B cell (primary cell): ENCODE measurements around the gene KIF23. TPM values are rescaled to one million over a fixed set of nuclear protein-coding genes. Genes with fewer than 3 reads are reported as not detected.

ENCODE experiments used
- ATAC-seq: fragments of 200-7000 bp; cut with Tn5 transposase; one replicate; pipeline ENCODE4 v1.10.0; 2021; ENCODE audit warnings: low read depth, mild to moderate bottlenecking, moderate number of reproducible peaks, moderate library complexity
- CTCF ChIA-PET: fragments of 350-600 bp; sonication (Branson Sonifier 250); formaldehyde crosslinking; loops from one replicate; lab custom pipeline; 2021; ENCODE audit warnings: antibody characterized with exemption, inconsistent platforms; lab: Charles Lee
- POLR2A ChIA-PET: fragments of 350-600 bp; sonication (Branson Sonifier 250); formaldehyde crosslinking; loops from one replicate; lab custom pipeline; 2021; ENCODE audit warnings: antibody characterized with exemption; lab: Charles Lee
- DNase-seq: peaks from one replicate; pipeline ENCODE4 v3.0.0; 2013
- H2AFZ ChIP-seq: 2 replicates; pipeline ENCODE4 v1.6.1; 2012; ENCODE audit warnings: mild to moderate bottlenecking, low read depth, low read length; ENCODE audit not compliant: insufficient read depth, poor library complexity, severe bottlenecking
- H3K27ac ChIP-seq, 2 donors: 1 replicate in 1 of 2; 2 replicates in 1 of 2; pipeline ENCODE4 v1.5.1; 2012 to 2013; ENCODE audit warnings: low read length in 2 of 2, mild to moderate bottlenecking in 2 of 2, moderate library complexity in 1 of 2
- H3K27me3 ChIP-seq, 4 experiments: fragments of 200-600 bp in 1 of 4; sonication (generic) in 1 of 4; replicated peaks in 1 of 4; 1 replicate in 2 of 4; 2 replicates in 2 of 4; pipeline versions ENCODE4 v1.6.1 to v1.7.0; 2013 to 2016; ENCODE audit warnings: low read length in 3 of 4, mild to moderate bottlenecking in 2 of 4, mixed read lengths in 1 of 4, moderate library complexity in 1 of 4; ENCODE audit not compliant: insufficient read depth in 4 of 4, control insufficient read depth in 3 of 4; ENCODE audit errors: control extremely low read depth in 1 of 4
- H3K36me3 ChIP-seq, 2 experiments: replicated peaks in 1 of 2; 1 replicate in 1 of 2; 2 replicates in 1 of 2; pipeline versions ENCODE4 v1.6.1 to v1.7.1; 2013; ENCODE audit warnings: low read length in 1 of 2; ENCODE audit not compliant: insufficient read depth in 2 of 2, control insufficient read depth in 1 of 2; ENCODE audit errors: control extremely low read depth in 1 of 2, extremely low read depth in 1 of 2
- H3K4me1 ChIP-seq, 2 donors: fragments of 200-600 bp in 1 of 2; sonication (generic) in 1 of 2; 1 replicate in 1 of 2; 2 replicates in 1 of 2; pipeline versions ENCODE4 v1.5.1 to v1.6.1; 2013 to 2017; ENCODE audit warnings: low read length in 2 of 2; ENCODE audit not compliant: control insufficient read depth in 2 of 2, insufficient read depth in 2 of 2
- H3K4me2 ChIP-seq: replicated peaks from 2 replicates; pipeline ENCODE3; 2012; ENCODE audit warnings: mild to moderate bottlenecking, low read depth, low read length; ENCODE audit not compliant: poor library complexity, severe bottlenecking
- H3K4me3 ChIP-seq, 5 experiments: fragments of 200-600 bp in 1 of 5; sonication (generic) in 1 of 5; 1 replicate in 3 of 5; 2 replicates in 2 of 5; pipeline versions ENCODE4 v1.5.1 to v1.7.0; 2011 to 2016; ENCODE audit warnings: low read length in 4 of 5, mild to moderate bottlenecking in 4 of 5, low read depth in 2 of 5, control low read depth in 1 of 5, moderate library complexity in 1 of 5; ENCODE audit not compliant: insufficient read depth in 1 of 5; ENCODE audit errors: control extremely low read depth in 1 of 5, extremely low read depth in 1 of 5
- H3K79me2 ChIP-seq: fragments of 200-600 bp; sonication (generic); one replicate; pipeline ENCODE4 v1.6.0; 2016; ENCODE audit warnings: low read length; ENCODE audit not compliant: control insufficient read depth, insufficient read depth
- H3K9ac ChIP-seq: fragments of 200-600 bp; sonication (generic); 2 replicates; pipeline ENCODE4 v1.6.1; 2017; ENCODE audit warnings: mild to moderate bottlenecking, low read length, moderate library complexity
- H3K9me3 ChIP-seq, 3 donors: one replicate each; pipeline versions ENCODE4 v1.6.1 to v1.7.1; 2013; ENCODE audit warnings: low read length in 2 of 3; ENCODE audit not compliant: control insufficient read depth in 2 of 3, insufficient read depth in 1 of 3; ENCODE audit errors: control extremely low read depth in 1 of 3
- H4K20me1 ChIP-seq: 2 replicates; pipeline ENCODE4 v1.6.0; 2012; ENCODE audit warnings: mild to moderate bottlenecking, low read length; ENCODE audit not compliant: insufficient read depth, control insufficient read depth, poor library complexity, severe bottlenecking
- H3K27ac Mint-ChIP-seq: one replicate; pipeline ENCODE4 v1.8.0; 2021; ENCODE audit warnings: mixed read lengths
- H3K27me3 Mint-ChIP-seq: one replicate; pipeline ENCODE4 v1.8.0; 2021; ENCODE audit warnings: mixed read lengths
- H3K4me1 Mint-ChIP-seq: one replicate; pipeline ENCODE4 v1.8.0; 2021; ENCODE audit warnings: mixed read lengths
- H3K4me3 Mint-ChIP-seq: one replicate; pipeline ENCODE4 v1.8.0; 2021; ENCODE audit warnings: mixed read lengths
- H3K9me3 Mint-ChIP-seq: one replicate; pipeline ENCODE4 v1.8.0; 2022; ENCODE audit warnings: mixed read lengths; ENCODE audit not compliant: insufficient read depth
- EZH2 ChIP-seq: IDR thresholded peaks from 2 replicates; pipeline ENCODE4 v1.6.1; 2012; ENCODE audit warnings: borderline replicate concordance, low read depth, mild to moderate bottlenecking, moderate library complexity, low read length; ENCODE audit not compliant: insufficient read depth, poor library complexity, severe bottlenecking
- WGBS: methylation state at CpG from one replicate; pipeline ENCODE4 v1.1.5; 2013; ENCODE audit warnings: missing lambda C conversion rate; ENCODE audit not compliant: insufficient coverage; 5-methylcytosine and 5-hydroxymethylcytosine counted together
- intact Hi-C: fragments of 100-400 bp; cut with micrococcal nuclease; formaldehyde crosslinking; loops from one replicate; pipeline ENCODE4 v1.10.0; 2022
- polyA plus RNA-seq: library from polyadenylated mRNA; depleted of rRNA; stranded (reverse); fragments of >200 nt; gene quantifications from 2 replicates; pipeline ENCODE4 v1.2.3, GENCODE V29; 2012
- total RNA-seq, 2 donors: library from RNA; stranded (reverse); fragments of 120-200 nt in 1 of 2; gene quantifications; 1 replicate in 1 of 2; 2 replicates in 1 of 2; pipeline versions ENCODE4 v1.2.3 to v1.2.4, GENCODE V29; 2013 to 2022
- TF ChIP-seq, protein P1 (sequence below): fragments of 200-600 bp; IDR thresholded peaks from one replicate; pipeline ENCODE4 v1.8.0; 2022; ENCODE audit warnings: antibody characterized with exemption, mild to moderate bottlenecking

KIF23 gene
- total and polyA plus RNA-seq, 2 donors (not counting 1 experiment from before 2014, with no cell fraction given) = 0.30 to 0.34 TPM

DNA sequence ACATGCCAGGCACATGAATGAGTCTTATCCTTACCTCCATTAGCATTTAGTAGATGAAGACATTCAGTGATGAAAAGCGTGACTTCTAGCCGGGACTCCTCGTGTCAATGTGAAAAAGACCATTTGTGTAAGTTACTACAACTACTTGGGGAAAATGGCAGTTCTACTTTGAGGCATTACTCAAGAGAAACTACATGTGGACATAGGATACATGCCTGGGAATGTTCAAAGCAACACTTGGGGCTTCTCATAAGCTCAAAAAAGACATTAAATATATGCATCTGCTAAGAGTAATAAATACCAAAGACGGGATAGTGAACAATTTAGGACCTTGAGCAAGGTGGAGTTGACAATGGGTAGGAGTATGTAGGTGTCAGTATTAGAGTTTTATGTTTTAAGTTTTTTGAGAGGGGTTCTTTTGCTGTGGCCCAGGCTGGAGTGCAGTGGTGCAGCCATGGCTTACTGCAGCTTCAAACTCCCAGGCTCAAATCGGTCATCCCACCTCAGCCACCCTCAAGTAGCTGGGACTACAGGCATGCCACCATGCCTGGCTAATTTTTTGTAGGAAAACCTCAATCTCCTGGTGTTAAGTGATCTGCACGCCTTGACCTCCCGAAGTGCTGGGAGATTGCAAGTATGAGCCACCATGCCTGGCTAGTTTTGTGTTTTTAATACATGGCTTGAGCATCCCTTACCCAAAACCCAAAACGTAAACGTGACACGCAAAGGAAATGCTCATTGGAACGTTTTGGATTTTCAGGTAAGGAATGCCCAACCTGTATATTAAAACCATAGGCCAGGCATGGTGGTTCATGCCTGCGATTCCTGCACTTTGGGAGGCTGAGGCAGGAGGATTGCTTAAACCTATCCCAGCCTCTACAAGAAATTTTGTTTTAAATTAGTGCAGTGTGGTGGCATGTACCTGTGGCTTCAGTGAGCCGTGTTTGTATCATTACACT is 42.3 kb downstream of the KIF23 start:
- Histone ChIP-seq H3K4me2 (no peak overlapping the region), H3K36me3 (peaks cover 0 to 35% of the 10 kb centered on the region in 2 experiments), H2AFZ (no peak overlapping the region), H3K9me3 (no peaks in the 10 kb centered on the region), H3K9ac (no peak overlapping the region), H3K4me1 (peaks cover 24 to 26% of the 10 kb centered on the region in 2 donors), H3K27ac (no peak overlapping the region), H4K20me1 (peaks cover 40% of the 10 kb centered on the region), H3K79me2 (peaks cover 26% of the 10 kb centered on the region), H3K4me3 (no peak overlapping the region), H3K27me3 (no peaks in the 10 kb centered on the region)
- intact Hi-C loops = no loop called here
- H3K4me1 Mint-ChIP-seq = peaks cover 43% of the 10 kb centered on the region
- TF ChIP-seq EZH2 = no peak
- TF ChIP-seq, protein P1, sequence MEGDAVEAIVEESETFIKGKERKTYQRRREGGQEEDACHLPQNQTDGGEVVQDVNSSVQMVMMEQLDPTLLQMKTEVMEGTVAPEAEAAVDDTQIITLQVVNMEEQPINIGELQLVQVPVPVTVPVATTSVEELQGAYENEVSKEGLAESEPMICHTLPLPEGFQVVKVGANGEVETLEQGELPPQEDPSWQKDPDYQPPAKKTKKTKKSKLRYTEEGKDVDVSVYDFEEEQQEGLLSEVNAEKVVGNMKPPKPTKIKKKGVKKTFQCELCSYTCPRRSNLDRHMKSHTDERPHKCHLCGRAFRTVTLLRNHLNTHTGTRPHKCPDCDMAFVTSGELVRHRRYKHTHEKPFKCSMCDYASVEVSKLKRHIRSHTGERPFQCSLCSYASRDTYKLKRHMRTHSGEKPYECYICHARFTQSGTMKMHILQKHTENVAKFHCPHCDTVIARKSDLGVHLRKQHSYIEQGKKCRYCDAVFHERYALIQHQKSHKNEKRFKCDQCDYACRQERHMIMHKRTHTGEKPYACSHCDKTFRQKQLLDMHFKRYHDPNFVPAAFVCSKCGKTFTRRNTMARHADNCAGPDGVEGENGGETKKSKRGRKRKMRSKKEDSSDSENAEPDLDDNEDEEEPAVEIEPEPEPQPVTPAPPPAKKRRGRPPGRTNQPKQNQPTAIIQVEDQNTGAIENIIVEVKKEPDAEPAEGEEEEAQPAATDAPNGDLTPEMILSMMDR = no peak
- ATAC-seq (no peak), DNase-seq (no peak)
- H3K4me3 Mint-ChIP-seq = no peak overlapping the region
- ChIA-PET POLR2A (no interaction called here), CTCF (interaction anchor here (1.0 kb wide), 1 partner anchor 61 kb away, joined by 3 read pairs; no protein-coding TSS in a partner anchor)
- peak overlapping the region; percentile 0 for H3K27ac Mint-ChIP-seq
- H3K9me3 Mint-ChIP-seq = no peaks in the 10 kb centered on the region
- H3K27me3 Mint-ChIP-seq = no peaks in the 10 kb centered on the region
- WGBS = 92% methylated on average over 4 of the region's 13 CpGs
